RWPE2 (cell line): ENCODE results near the gene KIF21A.

Experiments
- ATAC-seq: fragments of 200-7000 bp; cut with Tn5 transposase; 3 replicates; pipeline ENCODE4 v1.9.1; 2021; ENCODE audit warnings: low read depth
- DNase-seq: peaks from one replicate; pipeline ENCODE4 v3.0.0-alpha.2; 2020; ENCODE audit warnings: low spot score
- H3K27ac ChIP-seq: fragments of 450-650 bp; 2 replicates; pipeline ENCODE4 v1.5.1; 2017; ENCODE audit warnings: mild to moderate bottlenecking; ENCODE audit not compliant: poor library complexity, severe bottlenecking
- H3K27me3 ChIP-seq: fragments of 250-450 bp; sonication (Bioruptor Pico); 2 replicates; pipeline ENCODE4 v1.5.1; 2021; ENCODE audit warnings: mild to moderate bottlenecking, moderate library complexity; ENCODE audit not compliant: insufficient read depth, poor library complexity, severe bottlenecking
- H3K36me3 ChIP-seq: fragments of 250-450 bp; sonication (Bioruptor Pico); 2 replicates; pipeline ENCODE4 v1.5.1; 2020; ENCODE audit warnings: low read depth, mild to moderate bottlenecking, moderate library complexity
- H3K4me1 ChIP-seq: fragments of 250-450 bp; sonication (Bioruptor Pico); 2 replicates; pipeline ENCODE4 v1.5.1; 2021; ENCODE audit warnings: mild to moderate bottlenecking, moderate library complexity; ENCODE audit not compliant: insufficient read depth, poor library complexity, severe bottlenecking
- H3K4me3 ChIP-seq: fragments of 250-450 bp; sonication (Bioruptor Pico); 2 replicates; pipeline ENCODE4 v1.5.1; 2021; ENCODE audit warnings: mild to moderate bottlenecking, moderate library complexity; ENCODE audit not compliant: severe bottlenecking
- H3K9me3 ChIP-seq: fragments of 250-450 bp; sonication (Bioruptor Pico); 2 replicates; pipeline ENCODE4 v1.5.1; 2021; ENCODE audit warnings: mild to moderate bottlenecking, moderate library complexity; ENCODE audit not compliant: severe bottlenecking
- TF ChIP-seq, protein P1 (sequence below): fragments of 450-650 bp; IDR thresholded peaks from one replicate; pipeline ENCODE4 v1.5.1; 2017; ENCODE audit warnings: mild to moderate bottlenecking, moderate library complexity; ENCODE audit not compliant: poor library complexity, severe bottlenecking

KIF21A gene

DNA sequence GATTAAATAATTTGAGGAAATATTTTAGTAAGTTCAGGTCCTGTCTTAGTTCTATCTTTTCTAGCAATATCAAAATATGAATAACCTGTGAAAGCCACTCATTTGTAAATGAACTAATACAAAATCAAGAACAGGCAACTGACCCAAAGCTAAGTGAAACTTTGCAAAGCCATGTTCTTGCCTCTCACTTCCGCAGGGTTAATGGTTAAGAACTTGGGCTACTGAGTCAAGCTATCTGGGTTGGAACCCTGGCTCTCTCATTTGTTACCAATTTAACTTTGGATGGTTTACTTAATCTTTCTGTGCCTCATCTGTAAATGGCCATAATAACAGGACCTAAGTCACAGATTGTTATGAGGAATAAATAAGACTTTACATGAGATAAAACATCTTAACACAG is 2.8 kb downstream of the KIF21A start:
- no peak overlapping the region for H3K27ac ChIP-seq
- ATAC-seq, result no peak
- H3K27me3 ChIP-seq, result no peaks in the 10 kb centered on the region
- no peak for DNase-seq
- H3K4me3 ChIP-seq, result no peak overlapping the region
- H3K9me3 ChIP-seq, result no peaks in the 10 kb centered on the region
- peaks cover 5% of the 10 kb centered on the region for H3K4me1 ChIP-seq
- TF ChIP-seq, protein P1, sequence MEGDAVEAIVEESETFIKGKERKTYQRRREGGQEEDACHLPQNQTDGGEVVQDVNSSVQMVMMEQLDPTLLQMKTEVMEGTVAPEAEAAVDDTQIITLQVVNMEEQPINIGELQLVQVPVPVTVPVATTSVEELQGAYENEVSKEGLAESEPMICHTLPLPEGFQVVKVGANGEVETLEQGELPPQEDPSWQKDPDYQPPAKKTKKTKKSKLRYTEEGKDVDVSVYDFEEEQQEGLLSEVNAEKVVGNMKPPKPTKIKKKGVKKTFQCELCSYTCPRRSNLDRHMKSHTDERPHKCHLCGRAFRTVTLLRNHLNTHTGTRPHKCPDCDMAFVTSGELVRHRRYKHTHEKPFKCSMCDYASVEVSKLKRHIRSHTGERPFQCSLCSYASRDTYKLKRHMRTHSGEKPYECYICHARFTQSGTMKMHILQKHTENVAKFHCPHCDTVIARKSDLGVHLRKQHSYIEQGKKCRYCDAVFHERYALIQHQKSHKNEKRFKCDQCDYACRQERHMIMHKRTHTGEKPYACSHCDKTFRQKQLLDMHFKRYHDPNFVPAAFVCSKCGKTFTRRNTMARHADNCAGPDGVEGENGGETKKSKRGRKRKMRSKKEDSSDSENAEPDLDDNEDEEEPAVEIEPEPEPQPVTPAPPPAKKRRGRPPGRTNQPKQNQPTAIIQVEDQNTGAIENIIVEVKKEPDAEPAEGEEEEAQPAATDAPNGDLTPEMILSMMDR, result no peak
- H3K36me3 ChIP-seq, result no peaks in the 10 kb centered on the region

DNA sequence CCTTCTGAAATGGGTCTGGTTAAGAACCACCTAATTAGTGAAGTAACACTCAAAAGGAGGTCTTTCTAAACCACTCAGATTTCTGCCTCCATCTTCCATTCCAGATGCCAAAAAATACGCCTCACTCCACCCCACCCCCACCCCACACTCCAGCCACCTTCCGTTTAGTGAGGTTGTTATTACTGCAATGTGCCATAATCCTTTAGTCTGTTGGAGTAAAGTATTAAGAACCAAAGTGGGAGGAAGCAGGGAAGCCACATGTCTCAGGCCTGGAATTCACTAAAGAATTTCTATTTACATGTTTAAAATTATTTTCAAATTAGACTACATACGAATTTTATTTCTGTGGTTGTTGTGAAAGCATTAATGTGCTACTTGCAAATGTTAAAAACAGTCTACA is 7.4 kb downstream of the KIF21A start:
- no peak for DNase-seq
- H3K27me3 ChIP-seq, result no peaks in the 10 kb centered on the region
- no peak overlapping the region for H3K4me3 ChIP-seq
- H3K36me3 ChIP-seq, result no peaks in the 10 kb centered on the region
- TF ChIP-seq, protein P1, result no peak
- H3K4me1 ChIP-seq, result no peaks in the 10 kb centered on the region
- no peak overlapping the region for H3K27ac ChIP-seq
- no peaks in the 10 kb centered on the region for H3K9me3 ChIP-seq
- no peak for ATAC-seq

DNA sequence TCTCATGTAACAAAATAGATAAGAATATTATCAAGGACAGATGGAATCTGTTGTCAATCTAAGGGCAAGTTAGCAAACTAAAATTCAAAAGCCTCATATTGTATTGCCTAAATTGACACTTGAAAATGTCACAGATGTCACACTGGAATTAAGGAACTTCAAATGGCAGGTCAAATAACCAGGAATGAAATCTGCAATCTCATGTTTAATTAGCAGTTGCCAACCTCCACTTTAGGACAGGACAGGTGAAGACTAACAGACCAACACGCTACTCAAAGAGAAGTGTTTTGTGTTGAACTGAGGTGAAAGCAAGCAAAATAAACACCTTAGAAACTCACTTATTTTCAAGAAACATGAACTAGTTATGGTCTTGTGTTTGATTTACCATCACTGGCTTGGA is 11.1 kb downstream of the KIF21A start:
- H3K27ac ChIP-seq, result no peak overlapping the region

DNA sequence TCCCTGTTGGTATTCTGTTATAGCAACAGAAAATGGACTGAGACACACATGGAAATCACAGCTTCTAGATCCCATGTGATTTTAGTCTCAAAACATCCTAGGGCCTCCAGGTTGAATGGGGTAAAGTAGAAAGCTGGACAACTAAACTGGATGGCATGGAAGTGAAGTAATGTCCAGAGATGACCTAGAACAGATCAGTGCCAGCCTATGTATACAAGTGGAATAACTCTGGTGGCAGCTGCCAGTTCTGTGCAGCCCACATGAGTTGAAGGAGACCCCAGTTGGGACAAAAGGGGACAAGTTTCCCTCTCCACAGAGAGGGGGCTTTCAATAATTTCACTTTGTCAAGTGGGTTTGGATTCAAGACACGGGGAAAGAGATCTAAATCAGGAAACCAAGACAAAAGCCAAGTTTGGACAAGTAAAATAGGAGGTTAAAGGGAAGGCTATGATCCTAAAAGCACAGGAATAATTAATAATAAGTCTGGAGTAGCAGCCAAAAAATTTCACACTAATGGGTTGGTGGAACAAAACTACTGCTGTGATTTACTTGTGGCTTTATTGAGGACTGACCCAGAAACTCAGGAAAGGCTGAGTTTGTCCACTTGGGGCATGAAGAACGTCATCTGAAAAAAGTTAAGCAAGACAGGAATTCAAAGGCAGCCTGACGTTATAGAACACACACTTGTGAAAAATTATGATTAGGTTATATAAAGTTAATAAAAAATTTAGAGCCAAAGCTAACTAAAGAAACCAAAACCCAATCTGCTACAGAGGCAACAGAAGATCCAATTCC is 11.7 kb downstream of the KIF21A start:
- ATAC-seq, result no peak
- TF ChIP-seq, protein P1, result no peak
- Histone ChIP-seq H3K4me1 (peaks cover 13% of the 10 kb centered on the region), H3K9me3 (no peaks in the 10 kb centered on the region), H3K27me3 (no peaks in the 10 kb centered on the region), H3K36me3 (no peaks in the 10 kb centered on the region), H3K27ac (no peak overlapping the region), H3K4me3 (no peak overlapping the region)
- no peak for DNase-seq

More for the DNA sequence above, 11.1 kb downstream of the KIF21A start:
- Histone ChIP-seq H3K4me3 (no peak overlapping the region), H3K9me3 (no peaks in the 10 kb centered on the region), H3K4me1 (peaks cover 13% of the 10 kb centered on the region), H3K27me3 (no peaks in the 10 kb centered on the region), H3K36me3 (no peaks in the 10 kb centered on the region)
- DNase-seq (no peak), ATAC-seq (no peak)
- TF ChIP-seq, protein P1, result no peak

DNA sequence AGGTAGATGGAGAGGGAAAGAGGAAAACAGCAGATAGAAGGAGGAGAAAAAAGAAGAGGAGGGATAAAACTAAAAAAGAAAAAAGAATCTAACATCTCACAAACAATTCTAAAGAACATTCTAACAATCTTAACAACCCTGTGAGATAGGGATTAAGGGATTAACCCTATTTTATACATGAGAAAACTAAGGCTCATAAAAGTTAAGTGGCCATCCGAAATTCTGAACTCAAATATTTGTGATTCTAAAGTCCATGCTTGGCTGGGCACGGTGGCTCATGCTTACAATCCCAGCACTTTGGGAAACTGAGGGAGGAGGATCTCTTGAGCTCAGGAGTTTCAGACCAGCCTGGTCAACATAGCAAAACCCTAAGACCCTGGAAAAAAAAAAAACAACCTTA is 13.1 kb downstream of the KIF21A start:
- TF ChIP-seq, protein P1, result no peak
- H3K4me1 ChIP-seq, result peaks cover 13% of the 10 kb centered on the region
- no peak overlapping the region for H3K4me3 ChIP-seq
- no peak overlapping the region for H3K27ac ChIP-seq
- no peak for ATAC-seq
- DNase-seq, result no peak
- H3K36me3 ChIP-seq, result no peaks in the 10 kb centered on the region
- no peaks in the 10 kb centered on the region for H3K27me3 ChIP-seq
- no peaks in the 10 kb centered on the region for H3K9me3 ChIP-seq
